Esophagus muscularis mucosa (tissue), 4 donors: ENCODE data around the gene ASB15.

Experiments
- CTCF ChIP-seq, 3 experiments: fragments of 200-600 bp in 2 of 3; fragments of 450-650 bp in 1 of 3; sonication (generic) in 2 of 3; IDR thresholded peaks; one replicate each; pipeline ENCODE4 v1.5.1; 2017 to 2019; ENCODE audit warnings: antibody characterized with exemption in 3 of 3, mild to moderate bottlenecking in 2 of 3, moderate library complexity in 1 of 3
- EP300 ChIP-seq: sonication (generic); formaldehyde crosslinking; IDR thresholded peaks from one replicate; pipeline ENCODE4 v1.6.1; 2017; ENCODE audit warnings: antibody characterized with exemption
- POLR2AphosphoS5 ChIP-seq, 2 donors: sonication (generic); formaldehyde crosslinking; IDR thresholded peaks; one replicate each; pipeline ENCODE4 v1.6.1; 2017; ENCODE audit warnings: antibody characterized with exemption in 2 of 2

- TF ChIP-seq CTCF (IDR thresholded peaks at IDR 0.05) (no peak), EP300 (no peak), POLR2AphosphoS5 (IDR thresholded peaks at IDR 0.05) (no peak)
Measured at GRCh38 chr7:123612024-123612423, 10.4 kb downstream of the ASB15 start.
